SK-N-SH treated with all-trans-retinoic acid at 6 μM for 48 hours (cell line): ENCODE data around the gene ADAMTS6.

Experiments
- ATAC-seq: fragments of 200-7000 bp; cut with Tn5 transposase; 3 replicates; pipeline ENCODE4 v1.9.1; 2020; ENCODE audit warnings: mild to moderate bottlenecking, moderate library complexity
- ARNTL ChIP-seq: fragments of 450-650 bp; formaldehyde crosslinking; IDR thresholded peaks from 2 replicates; pipeline ENCODE4 v1.5.0; 2020; ENCODE audit warnings: low read depth, mild to moderate bottlenecking, moderate library complexity, borderline replicate concordance
- CSRNP3 ChIP-seq: fragments of 250-450 bp; sonication (Bioruptor Pico); IDR thresholded peaks from 2 replicates; pipeline ENCODE4 v1.5.1; 2021; ENCODE audit warnings: mild to moderate bottlenecking, moderate library complexity
- ESRRG ChIP-seq: fragments of 250-450 bp; sonication (Bioruptor Pico); IDR thresholded peaks from 2 replicates; pipeline ENCODE4 v1.6.1; 2021; ENCODE audit warnings: mild to moderate bottlenecking
- ISL1 ChIP-seq: fragments of 250-450 bp; sonication (Bioruptor Pico); IDR thresholded peaks from 2 replicates; pipeline ENCODE4 v2.1.2; 2022; ENCODE audit warnings: mild to moderate bottlenecking, moderate library complexity
- OSR1 ChIP-seq: fragments of 250-450 bp; sonication (Bioruptor Pico); IDR thresholded peaks from 2 replicates; pipeline ENCODE4 v1.8.0; 2022; ENCODE audit warnings: moderate library complexity, mild to moderate bottlenecking, inconsistent platforms
- SNAI2 ChIP-seq: fragments of 250-450 bp; sonication (Bioruptor Pico); IDR thresholded peaks from 2 replicates; pipeline ENCODE4 v1.5.0; 2020; ENCODE audit warnings: mild to moderate bottlenecking, moderate library complexity
- TCF4 ChIP-seq: fragments of 250-450 bp; sonication (Bioruptor Pico); IDR thresholded peaks from 2 replicates; pipeline ENCODE4 v1.8.0; 2021; ENCODE audit warnings: mild to moderate bottlenecking, moderate library complexity, borderline replicate concordance
- TOX ChIP-seq: fragments of 250-450 bp; sonication (Bioruptor Pico); IDR thresholded peaks from 2 replicates; pipeline ENCODE4 v1.8.0; 2021; ENCODE audit warnings: mild to moderate bottlenecking, moderate library complexity, borderline replicate concordance
- TSHZ2 ChIP-seq: fragments of 250-450 bp; sonication (Bioruptor Pico); IDR thresholded peaks from 2 replicates; pipeline ENCODE4 v1.5.0; 2020; ENCODE audit warnings: mild to moderate bottlenecking, moderate library complexity
- ZC3H10 ChIP-seq: fragments of 250-450 bp; sonication (Bioruptor Pico); IDR thresholded peaks from 2 replicates; pipeline ENCODE4 v1.5.1; 2021; ENCODE audit warnings: mild to moderate bottlenecking, moderate library complexity
- ZFP3 ChIP-seq: fragments of 250-450 bp; sonication (Bioruptor Pico); IDR thresholded peaks from 2 replicates; pipeline ENCODE4 v1.5.0; 2020; ENCODE audit warnings: mild to moderate bottlenecking, moderate library complexity
- ZFP30 ChIP-seq: fragments of 450-650 bp; formaldehyde crosslinking; IDR thresholded peaks from 2 replicates; pipeline ENCODE4 v1.5.0; 2022; ENCODE audit warnings: mild to moderate bottlenecking, moderate library complexity
- ZNF565 ChIP-seq: fragments of 450-650 bp; formaldehyde crosslinking; conservative IDR thresholded peaks from 2 replicates; pipeline ENCODE4 v1.5.0; 2020; ENCODE audit warnings: low read depth, mild to moderate bottlenecking, moderate library complexity
- ZNF70 ChIP-seq: fragments of 450-650 bp; formaldehyde crosslinking; IDR thresholded peaks from 2 replicates; pipeline ENCODE4 v1.5.0; 2020; ENCODE audit warnings: mild to moderate bottlenecking, moderate library complexity
- ZNF8 ChIP-seq: fragments of 450-650 bp; formaldehyde crosslinking; IDR thresholded peaks from 2 replicates; pipeline ENCODE4 v1.5.0; 2020; ENCODE audit warnings: mild to moderate bottlenecking, moderate library complexity
- TF ChIP-seq, protein P1 (sequence below): fragments of 250-450 bp; sonication (Bioruptor Pico); IDR thresholded peaks from 2 replicates; pipeline ENCODE4 v1.8.0; 2020; ENCODE audit warnings: mild to moderate bottlenecking, moderate library complexity, borderline replicate concordance
- TF ChIP-seq, protein P2 (sequence below): fragments of 250-450 bp; sonication (Bioruptor Pico); IDR thresholded peaks from 2 replicates; pipeline ENCODE4 v1.8.0; 2021; ENCODE audit warnings: low read depth, mild to moderate bottlenecking, moderate library complexity, borderline replicate concordance

Gene ADAMTS6

DNA sequence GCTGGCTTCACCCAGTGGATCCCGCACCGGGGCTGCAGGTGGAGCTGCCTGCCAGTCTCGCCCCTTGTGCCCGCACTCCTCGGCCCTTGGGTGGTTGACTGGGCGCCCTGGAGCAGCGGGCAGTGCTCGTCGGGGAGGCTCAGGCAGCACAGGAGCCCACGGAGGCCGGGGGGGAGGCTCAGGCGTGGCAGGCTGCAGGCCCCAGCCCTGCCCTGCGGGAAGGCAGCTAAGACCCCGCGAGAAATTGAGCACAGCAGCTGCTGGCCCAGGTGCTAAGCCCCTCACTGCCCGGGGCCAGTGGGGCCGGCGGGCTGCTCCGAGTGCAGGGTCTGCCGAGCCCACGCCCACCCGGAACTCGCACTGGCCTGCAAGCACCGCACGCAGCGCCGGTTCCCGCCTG is 3.7 kb upstream of the ADAMTS6 start:
- TF ChIP-seq, protein P1, sequence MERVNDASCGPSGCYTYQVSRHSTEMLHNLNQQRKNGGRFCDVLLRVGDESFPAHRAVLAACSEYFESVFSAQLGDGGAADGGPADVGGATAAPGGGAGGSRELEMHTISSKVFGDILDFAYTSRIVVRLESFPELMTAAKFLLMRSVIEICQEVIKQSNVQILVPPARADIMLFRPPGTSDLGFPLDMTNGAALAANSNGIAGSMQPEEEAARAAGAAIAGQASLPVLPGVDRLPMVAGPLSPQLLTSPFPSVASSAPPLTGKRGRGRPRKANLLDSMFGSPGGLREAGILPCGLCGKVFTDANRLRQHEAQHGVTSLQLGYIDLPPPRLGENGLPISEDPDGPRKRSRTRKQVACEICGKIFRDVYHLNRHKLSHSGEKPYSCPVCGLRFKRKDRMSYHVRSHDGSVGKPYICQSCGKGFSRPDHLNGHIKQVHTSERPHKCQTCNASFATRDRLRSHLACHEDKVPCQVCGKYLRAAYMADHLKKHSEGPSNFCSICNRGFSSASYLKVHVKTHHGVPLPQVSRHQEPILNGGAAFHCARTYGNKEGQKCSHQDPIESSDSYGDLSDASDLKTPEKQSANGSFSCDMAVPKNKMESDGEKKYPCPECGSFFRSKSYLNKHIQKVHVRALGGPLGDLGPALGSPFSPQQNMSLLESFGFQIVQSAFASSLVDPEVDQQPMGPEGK: no peak
- no peak for TF ChIP-seq ZNF70

DNA sequence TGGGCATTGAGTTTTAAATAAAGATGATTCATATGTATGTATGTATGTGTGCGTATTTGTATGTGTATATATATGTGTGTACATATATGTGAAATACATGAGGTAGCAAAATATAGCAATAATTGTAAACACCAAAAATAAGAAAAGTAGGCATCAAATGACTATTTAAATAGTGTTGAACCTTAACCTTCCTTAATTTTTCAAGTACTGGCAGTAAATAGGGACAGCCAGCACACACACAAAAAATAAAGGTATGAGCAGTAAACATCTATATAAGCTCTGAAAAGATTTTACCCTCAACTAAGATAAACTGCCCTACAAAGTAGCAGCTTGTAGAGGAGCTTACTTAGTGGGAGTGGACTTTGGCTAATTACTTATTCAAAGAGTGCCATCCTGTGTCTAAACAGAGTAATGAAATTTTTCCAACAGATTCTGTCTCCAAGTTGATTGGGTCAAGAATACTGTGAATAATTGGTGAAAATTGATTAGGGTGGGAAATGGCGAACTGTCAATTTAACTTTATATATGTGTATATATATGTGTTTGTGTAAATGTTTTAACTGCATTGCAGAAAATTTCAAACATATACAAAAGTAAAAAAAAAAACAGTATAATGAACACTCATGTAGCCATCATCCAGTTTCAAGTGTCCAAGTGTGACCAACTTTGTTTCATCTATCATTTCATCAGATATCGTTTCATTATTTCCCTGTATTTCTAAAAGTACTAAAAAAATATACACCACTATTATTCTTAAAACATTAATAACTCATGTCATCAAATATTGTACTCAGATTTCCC is 2.0 kb upstream of the ADAMTS6 start:
- no peak for TF ChIP-seq ISL1 (CRISPR knock-in tag)
- peak; percentile 52; the same call in 1 of the 2 replicates for TF ChIP-seq ZFP3
- ATAC-seq: peak; percentile 56

More for the DNA sequence above, 3.7 kb upstream of the ADAMTS6 start:
- no peak for ATAC-seq

GRCh38 chr5:65482736-65483545 is 1.2 kb upstream of the ADAMTS6 start:
- ATAC-seq: peak; percentile 34
- TF ChIP-seq ZNF8 (no peak), ZC3H10 (CRISPR knock-in tag) (no peak), ZNF565 (CRISPR knock-in tag) (no peak), CSRNP3 (CRISPR knock-in tag) (no peak), TOX (CRISPR knock-in tag) (no peak), ARNTL (CRISPR knock-in tag) (no peak), TCF4 (CRISPR knock-in tag) (no peak), OSR1 (CRISPR knock-in tag) (no peak), ISL1 (CRISPR knock-in tag) (no peak)
- TF ChIP-seq, protein P1: no peak
- TF ChIP-seq, protein P2, sequence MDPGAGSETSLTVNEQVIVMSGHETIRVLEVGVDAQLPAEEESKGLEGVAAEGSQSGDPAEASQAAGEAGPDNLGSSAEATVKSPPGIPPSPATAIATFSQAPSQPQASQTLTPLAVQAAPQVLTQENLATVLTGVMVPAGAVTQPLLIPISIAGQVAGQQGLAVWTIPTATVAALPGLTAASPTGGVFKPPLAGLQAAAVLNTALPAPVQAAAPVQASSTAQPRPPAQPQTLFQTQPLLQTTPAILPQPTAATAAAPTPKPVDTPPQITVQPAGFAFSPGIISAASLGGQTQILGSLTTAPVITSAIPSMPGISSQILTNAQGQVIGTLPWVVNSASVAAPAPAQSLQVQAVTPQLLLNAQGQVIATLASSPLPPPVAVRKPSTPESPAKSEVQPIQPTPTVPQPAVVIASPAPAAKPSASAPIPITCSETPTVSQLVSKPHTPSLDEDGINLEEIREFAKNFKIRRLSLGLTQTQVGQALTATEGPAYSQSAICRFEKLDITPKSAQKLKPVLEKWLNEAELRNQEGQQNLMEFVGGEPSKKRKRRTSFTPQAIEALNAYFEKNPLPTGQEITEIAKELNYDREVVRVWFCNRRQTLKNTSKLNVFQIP (CRISPR knock-in tag): no peak

- TF ChIP-seq SNAI2 (CRISPR knock-in tag) (no peak), ZNF565 (CRISPR knock-in tag) (no peak), ZC3H10 (CRISPR knock-in tag) (no peak), ZNF70 (no peak), ZFP3 (no peak), ZNF8 (no peak), TSHZ2 (CRISPR knock-in tag) (no peak), ESRRG (CRISPR knock-in tag) (no peak), ZFP30 (CRISPR knock-in tag) (no peak), ISL1 (CRISPR knock-in tag) (no peak)
- TF ChIP-seq, protein P1: no peak
- peak; percentile 17 for ATAC-seq
These were observed 596 bp upstream of the ADAMTS6 start for GRCh38 chr5:65482296-65482735.
